Activated gamma-delta T cell treated with anti-CD3 and anti-CD28 coated beads, Interleukin-2, amount 50 U/mL, for 16 hours (primary cell): ENCODE results near the gene CARD19.

ENCODE experiments used
- DNase-seq: peaks from one replicate; pipeline ENCODE4 v3.0.0-alpha.2; 2020; ENCODE audit warnings: low read depth

CARD19 gene

GRCh38 chr9:93161786-93162562 is 66.0 kb downstream of the CARD19 start:
- DNase-seq, result no peak
